Activated naive CD8-positive, alpha-beta T cell (primary cell): ENCODE data around the gene AQR.
"Not testable (repeated sequence)": the region's sequence is repeated elsewhere in the genome, so short reads cannot be mapped to it uniquely, and the experiment has no call there.

Experiments
- H3K27ac Mint-ChIP-seq: one replicate; pipeline ENCODE4 v1.8.0; 2021; ENCODE audit warnings: mixed read lengths
- H3K27me3 Mint-ChIP-seq: one replicate; pipeline ENCODE4 v1.8.0; 2021; ENCODE audit warnings: mixed read lengths
- H3K36me3 Mint-ChIP-seq: one replicate; pipeline ENCODE4 v1.8.0; 2021; ENCODE audit warnings: mixed read lengths
- H3K4me1 Mint-ChIP-seq: one replicate; pipeline ENCODE4 v1.8.0; 2021; ENCODE audit warnings: low read depth, mixed read lengths
- H3K4me3 Mint-ChIP-seq: one replicate; pipeline ENCODE4 v1.8.0; 2021; ENCODE audit warnings: mild to moderate bottlenecking, mixed read lengths
- H3K9me3 Mint-ChIP-seq: one replicate; pipeline ENCODE4 v1.8.0; 2021; ENCODE audit warnings: low read depth, mixed read lengths

The AQR gene

GRCh38 chr15:34928349-34928748 is 41.2 kb downstream of the AQR start:
- not testable (repeated sequence) for H3K4me1 Mint-ChIP-seq, H3K9me3 Mint-ChIP-seq, H3K27me3 Mint-ChIP-seq, H3K4me3 Mint-ChIP-seq, H3K27ac Mint-ChIP-seq
- H3K36me3 Mint-ChIP-seq: peaks cover 27% of the 10 kb centered on the region

DNA sequence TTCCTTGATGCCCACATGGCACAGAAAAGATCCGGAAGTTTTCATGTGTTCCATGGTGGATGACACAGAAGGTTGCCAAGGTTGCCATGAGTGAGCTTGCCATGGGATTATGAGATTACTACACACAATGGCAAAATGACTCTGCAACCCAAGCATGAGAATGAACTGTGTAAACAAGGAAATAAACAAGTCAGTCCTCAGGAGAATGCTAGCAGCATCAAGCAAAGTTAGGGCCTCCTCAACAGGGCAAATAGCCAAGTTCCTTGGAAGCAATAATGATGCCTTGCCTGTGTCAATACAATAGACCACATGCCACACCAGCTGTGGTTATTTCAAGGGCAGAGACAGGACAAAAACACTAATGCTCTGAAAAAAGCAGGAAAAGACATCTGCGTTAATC is 41.8 kb downstream of the AQR start:
- Mint-ChIP-seq H3K36me3 (peaks cover 27% of the 10 kb centered on the region), H3K27me3 (no peaks in the 10 kb centered on the region), H3K4me1 (no peaks in the 10 kb centered on the region), H3K9me3 (peaks cover 6% of the 10 kb centered on the region), H3K27ac (no peak overlapping the region), H3K4me3 (no peak overlapping the region)

DNA sequence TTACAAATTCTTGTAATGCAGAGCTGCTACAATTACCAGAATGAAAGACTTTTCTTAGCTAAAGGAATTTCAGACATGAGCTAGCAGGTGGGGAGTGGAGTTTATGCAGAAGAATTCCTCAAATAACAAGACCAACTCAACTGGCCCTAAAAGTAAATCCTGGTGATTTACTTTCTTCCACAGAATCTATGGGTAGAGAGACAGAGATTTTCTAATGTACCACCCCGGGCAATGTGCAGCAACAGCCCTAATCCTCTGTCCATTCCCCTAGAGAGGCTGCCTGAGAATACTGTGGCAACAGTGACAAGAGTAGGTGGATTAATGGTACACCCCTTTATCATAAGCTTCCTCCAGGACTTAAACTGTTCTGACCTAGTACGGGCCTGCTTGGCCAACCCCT is 55.2 kb downstream of the AQR start:
- Mint-ChIP-seq H3K27ac (no peak overlapping the region), H3K4me1 (no peaks in the 10 kb centered on the region), H3K9me3 (no peaks in the 10 kb centered on the region), H3K27me3 (no peaks in the 10 kb centered on the region), H3K4me3 (no peak overlapping the region), H3K36me3 (peaks cover 19% of the 10 kb centered on the region)

- no peaks in the 10 kb centered on the region for H3K4me1 Mint-ChIP-seq
- no peak overlapping the region for H3K27ac Mint-ChIP-seq
- H3K9me3 Mint-ChIP-seq: no peaks in the 10 kb centered on the region
- H3K4me3 Mint-ChIP-seq: no peak overlapping the region
- peaks cover 12% of the 10 kb centered on the region for H3K36me3 Mint-ChIP-seq
- no peaks in the 10 kb centered on the region for H3K27me3 Mint-ChIP-seq
Measured at GRCh38 chr15:34905047-34905446, 64.5 kb downstream of the AQR start.

GRCh38 chr15:34904527-34904926 is 65.0 kb downstream of the AQR start:
- Mint-ChIP-seq H3K4me3 (no peak overlapping the region), H3K9me3 (no peaks in the 10 kb centered on the region), H3K27ac (peak overlapping the region; percentile 8), H3K27me3 (no peaks in the 10 kb centered on the region), H3K36me3 (peaks cover 12% of the 10 kb centered on the region), H3K4me1 (no peaks in the 10 kb centered on the region)

DNA sequence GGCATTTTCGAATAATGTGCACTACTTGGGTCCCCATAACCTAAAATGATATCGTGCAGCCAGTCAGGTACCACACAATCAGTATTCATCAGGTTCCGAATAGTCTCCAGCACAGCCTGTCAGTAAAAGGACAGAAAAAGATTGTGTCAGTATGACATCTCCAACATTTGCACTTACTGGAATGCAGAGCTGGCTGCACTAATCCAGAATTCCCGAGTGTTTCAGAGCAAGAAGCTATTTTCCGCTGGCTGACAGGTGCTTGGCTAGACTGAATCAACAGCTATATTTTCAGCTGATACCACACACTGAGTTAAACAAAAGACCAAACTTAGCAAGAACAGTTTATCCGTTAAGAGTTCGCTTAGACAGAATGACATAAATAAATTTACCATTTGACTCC is 68.8 kb downstream of the AQR start:
- peaks cover 1% of the 10 kb centered on the region for H3K4me1 Mint-ChIP-seq
- H3K27ac Mint-ChIP-seq: no peak overlapping the region
- no peak overlapping the region for H3K4me3 Mint-ChIP-seq
- H3K9me3 Mint-ChIP-seq: no peaks in the 10 kb centered on the region
- peaks cover 20% of the 10 kb centered on the region for H3K36me3 Mint-ChIP-seq
- no peaks in the 10 kb centered on the region for H3K27me3 Mint-ChIP-seq

GRCh38 chr15:34896183-34896582 is 73.4 kb downstream of the AQR start:
- H3K36me3 Mint-ChIP-seq: peaks cover 49% of the 10 kb centered on the region
- no peak overlapping the region for H3K4me3 Mint-ChIP-seq
- no peak overlapping the region for H3K27ac Mint-ChIP-seq
- peaks cover 17% of the 10 kb centered on the region for H3K9me3 Mint-ChIP-seq
- H3K27me3 Mint-ChIP-seq: no peaks in the 10 kb centered on the region
- H3K4me1 Mint-ChIP-seq: peaks cover 8% of the 10 kb centered on the region

DNA sequence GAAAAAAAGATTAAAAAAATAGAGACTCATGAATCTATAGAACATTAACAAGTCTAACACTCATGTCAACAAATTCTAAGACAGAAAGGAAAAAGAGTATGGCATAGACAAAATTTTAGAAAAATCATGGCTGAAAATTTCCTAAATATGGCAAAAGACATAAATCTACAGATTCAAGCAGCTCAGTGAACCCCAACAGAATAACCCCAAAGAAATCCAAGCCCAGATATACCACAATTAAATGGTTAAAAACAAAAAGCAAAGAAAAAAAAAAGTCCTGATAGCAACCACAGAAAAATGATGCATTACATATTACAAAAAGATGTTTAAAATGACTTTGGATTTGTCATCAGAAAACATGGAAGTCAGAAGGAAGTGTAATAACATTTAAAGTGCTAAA is 75.6 kb downstream of the AQR start:
- peaks cover 17% of the 10 kb centered on the region for H3K9me3 Mint-ChIP-seq
- no peak overlapping the region for H3K27ac Mint-ChIP-seq
- H3K36me3 Mint-ChIP-seq: peaks cover 55% of the 10 kb centered on the region
- no peak overlapping the region for H3K4me3 Mint-ChIP-seq
- peaks cover 8% of the 10 kb centered on the region for H3K4me1 Mint-ChIP-seq
- no peaks in the 10 kb centered on the region for H3K27me3 Mint-ChIP-seq

DNA sequence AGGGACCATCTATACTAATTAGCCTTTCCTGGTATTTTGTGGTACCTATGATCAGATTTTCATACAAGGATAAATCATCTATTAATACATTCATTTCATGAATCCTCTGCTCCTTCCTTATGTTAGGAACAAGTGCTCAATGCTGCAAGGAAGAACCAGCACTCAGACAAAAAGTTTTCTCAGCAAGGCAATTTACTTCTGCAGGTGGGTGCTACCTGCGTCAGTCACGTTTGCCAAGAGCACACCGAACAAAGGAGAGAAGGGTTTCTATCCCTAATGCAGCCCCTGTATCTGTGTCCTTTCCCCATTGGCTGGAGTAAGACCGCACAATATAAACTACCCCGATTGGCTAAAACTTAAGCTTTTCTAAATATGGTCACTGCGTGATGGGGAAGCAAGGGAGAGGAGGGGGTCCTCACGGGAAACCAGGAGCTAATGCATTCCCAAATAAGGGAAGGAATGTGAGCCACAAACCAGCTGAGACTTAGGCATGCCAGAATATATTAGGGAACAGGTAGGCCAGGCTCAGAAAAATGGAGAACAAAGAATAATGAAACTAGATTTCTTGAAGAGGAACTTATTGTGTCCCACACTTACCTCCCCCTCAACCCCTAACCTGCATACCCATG is 76.5 kb downstream of the AQR start:
- peaks cover 8% of the 10 kb centered on the region for H3K4me1 Mint-ChIP-seq
- H3K36me3 Mint-ChIP-seq: peaks cover 52% of the 10 kb centered on the region
- no peak overlapping the region for H3K27ac Mint-ChIP-seq
- peaks cover 17% of the 10 kb centered on the region for H3K9me3 Mint-ChIP-seq
- no peaks in the 10 kb centered on the region for H3K27me3 Mint-ChIP-seq
- H3K4me3 Mint-ChIP-seq: no peak overlapping the region

GRCh38 chr15:34890424-34890823 is 79.1 kb downstream of the AQR start:
- no peaks in the 10 kb centered on the region for H3K27me3 Mint-ChIP-seq
- H3K9me3 Mint-ChIP-seq: peaks cover 17% of the 10 kb centered on the region
- no peak overlapping the region for H3K4me3 Mint-ChIP-seq
- H3K27ac Mint-ChIP-seq: no peak overlapping the region
- peaks cover 3% of the 10 kb centered on the region for H3K4me1 Mint-ChIP-seq
- peaks cover 47% of the 10 kb centered on the region for H3K36me3 Mint-ChIP-seq

DNA sequence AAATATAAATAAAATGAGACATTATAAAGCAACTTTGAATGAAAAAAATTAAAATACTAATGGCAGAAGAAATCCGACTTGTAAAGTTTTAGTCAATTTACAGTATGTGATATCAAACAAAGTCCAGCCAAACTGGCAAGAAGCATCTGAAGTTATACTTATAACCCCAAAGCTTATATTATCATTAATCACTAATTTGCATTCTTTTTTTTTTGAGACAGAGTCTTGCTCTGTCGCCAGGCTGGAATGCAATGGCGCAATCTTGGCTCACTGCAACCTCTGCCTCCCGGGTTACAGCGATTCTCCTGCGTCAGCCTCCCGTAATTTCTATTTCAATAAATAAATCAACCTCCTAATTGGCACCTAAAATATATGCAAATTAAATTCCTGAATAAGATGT is 80.1 kb downstream of the AQR start:
- H3K27ac Mint-ChIP-seq: no peak overlapping the region
- H3K9me3 Mint-ChIP-seq: peaks cover 17% of the 10 kb centered on the region
- H3K36me3 Mint-ChIP-seq: peaks cover 49% of the 10 kb centered on the region
- peaks cover 2% of the 10 kb centered on the region for H3K4me1 Mint-ChIP-seq
- H3K27me3 Mint-ChIP-seq: no peaks in the 10 kb centered on the region
- H3K4me3 Mint-ChIP-seq: no peak overlapping the region

- Mint-ChIP-seq H3K4me3 (no peak overlapping the region), H3K9me3 (no peaks in the 10 kb centered on the region), H3K36me3 (peaks cover 28% of the 10 kb centered on the region)
Measured at GRCh38 chr15:34886134-34886533, 83.4 kb downstream of the AQR start.

GRCh38 chr15:34883633-34884032 is 85.9 kb downstream of the AQR start:
- no peaks in the 10 kb centered on the region for H3K9me3 Mint-ChIP-seq
- no peaks in the 10 kb centered on the region for H3K4me1 Mint-ChIP-seq
- no peaks in the 10 kb centered on the region for H3K27me3 Mint-ChIP-seq
- H3K36me3 Mint-ChIP-seq: peaks cover 38% of the 10 kb centered on the region
- H3K4me3 Mint-ChIP-seq: no peak overlapping the region
- H3K27ac Mint-ChIP-seq: no peak overlapping the region

More at GRCh38 chr15:34886134-34886533, 83.4 kb downstream of the AQR start:
- no peaks in the 10 kb centered on the region for H3K27me3 Mint-ChIP-seq
- no peak overlapping the region for H3K27ac Mint-ChIP-seq
- no peaks in the 10 kb centered on the region for H3K4me1 Mint-ChIP-seq

GRCh38 chr15:34883042-34883441 is 86.5 kb downstream of the AQR start:
- peaks cover 38% of the 10 kb centered on the region for H3K36me3 Mint-ChIP-seq

DNA sequence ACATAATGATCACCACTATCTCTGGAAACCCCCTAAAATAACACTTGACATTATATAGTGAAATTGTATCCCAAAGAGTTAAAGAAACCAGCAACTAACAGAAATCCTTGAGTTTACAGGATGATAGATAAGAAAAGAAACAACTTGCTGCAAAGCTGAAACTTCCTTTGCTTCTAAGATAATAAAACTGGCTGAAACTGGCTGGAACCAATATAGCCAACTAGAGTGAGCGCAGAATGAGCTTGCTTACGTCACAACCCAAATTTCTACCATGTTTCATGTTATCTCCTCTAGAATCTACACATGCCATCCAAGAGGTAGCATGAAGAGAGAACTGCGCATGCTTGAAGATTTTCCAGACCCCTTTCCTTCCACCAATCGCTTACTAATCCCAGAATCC is 90.4 kb downstream of the AQR start:
- Mint-ChIP-seq H3K36me3 (peaks cover 35% of the 10 kb centered on the region), H3K9me3 (no peaks in the 10 kb centered on the region)

More at GRCh38 chr15:34883042-34883441, 86.5 kb downstream of the AQR start:
- H3K4me1 Mint-ChIP-seq: no peaks in the 10 kb centered on the region
- no peak overlapping the region for H3K4me3 Mint-ChIP-seq
- no peaks in the 10 kb centered on the region for H3K27me3 Mint-ChIP-seq
- no peaks in the 10 kb centered on the region for H3K9me3 Mint-ChIP-seq
- H3K27ac Mint-ChIP-seq: no peak overlapping the region

GRCh38 chr15:34876640-34877039 is 92.9 kb downstream of the AQR start:
- H3K4me3 Mint-ChIP-seq: no peak overlapping the region
- H3K9me3 Mint-ChIP-seq: no peaks in the 10 kb centered on the region
- no peaks in the 10 kb centered on the region for H3K27me3 Mint-ChIP-seq
- H3K4me1 Mint-ChIP-seq: no peaks in the 10 kb centered on the region
- peaks cover 45% of the 10 kb centered on the region for H3K36me3 Mint-ChIP-seq
- H3K27ac Mint-ChIP-seq: peak overlapping the region; percentile 36

More for the DNA sequence above, 90.4 kb downstream of the AQR start:
- H3K27ac Mint-ChIP-seq: no peak overlapping the region
- no peaks in the 10 kb centered on the region for H3K4me1 Mint-ChIP-seq
- no peak overlapping the region for H3K4me3 Mint-ChIP-seq
- no peaks in the 10 kb centered on the region for H3K27me3 Mint-ChIP-seq
